HCT116 (cell line): ENCODE measurements around the gene CD40. TPM values are rescaled to one million over a fixed set of nuclear protein-coding genes. Genes with fewer than 3 reads are reported as not detected.

Source experiments
- ATAC-seq: fragments of 200-7000 bp; cut with Tn5 transposase; 2 replicates; pipeline ENCODE4 v1.9.1; 2020; ENCODE audit warnings: mild to moderate bottlenecking, moderate library complexity
- BruUV-seq: library from RNA; stranded (reverse); fragments of 400-500 nt; replicated peaks from 2 replicates; lab custom pipeline; 2021; lab: Mats Ljungman, UMichigan
- CTCF ChIA-PET: fragments of 300-600 bp; sonication (Branson Sonifier 250); formaldehyde crosslinking; loops from one replicate; lab custom pipeline; 2021; ENCODE audit warnings: antibody characterized with exemption; lab: Charles Lee
- POLR2A ChIA-PET: fragments of 300-600, 350-600 bp; sonication (Branson Sonifier 250); formaldehyde crosslinking; loops from one replicate; lab custom pipeline; 2021; ENCODE audit warnings: antibody characterized with exemption; lab: Charles Lee
- RAD21 ChIA-PET, 2 experiments: fragments of 300-600 bp; sonication (Branson Sonifier 250); formaldehyde crosslinking; loops; one replicate each; lab custom pipeline; 2023; ENCODE audit warnings: low total read pairs in 2 of 2; ENCODE audit not compliant: uncharacterized antibody in 2 of 2, unreplicated experiment in 2 of 2, low non-redundant PET in 1 of 2; lab: Charles Lee
- DNase-seq: peaks from one replicate; pipeline ENCODE4 v3.0.0-alpha.2; 2010; ENCODE audit warnings: low read depth, low spot score
- H2AFZ ChIP-seq: fragments of 200-600 bp; shearing (Covaris generic), sonication (generic); 2 replicates; pipeline ENCODE4 v1.6.1; 2017; ENCODE audit warnings: low read depth, mixed run types, mixed read lengths, antibody characterized with exemption, low read length; ENCODE audit not compliant: poor library complexity, severe bottlenecking
- H3K27ac ChIP-seq: 2 replicates; pipeline ENCODE4 v1.5.1; 2012; ENCODE audit warnings: low read depth, low read length
- H3K27me3 ChIP-seq: fragments of 200-600 bp; sonication (generic); 2 replicates; pipeline ENCODE4 v1.6.1; 2016; ENCODE audit warnings: mixed run types, low read length, mixed read lengths; ENCODE audit not compliant: insufficient read depth
- H3K36me3 ChIP-seq, 2 experiments: fragments of 200-500 bp in 1 of 2; fragments of 200-600 bp in 1 of 2; sonication (Bioruptor generic) in 1 of 2; sonication (generic) in 1 of 2; 2 replicates each; pipeline versions ENCODE4 v1.5.1 to v1.6.1; 2014 to 2016; ENCODE audit warnings: low read length in 2 of 2, inconsistent platforms in 1 of 2, mixed read lengths in 1 of 2, mixed run types in 1 of 2; ENCODE audit not compliant: insufficient read depth in 2 of 2, control insufficient read depth in 1 of 2
- H3K4me1 ChIP-seq, 2 experiments: fragments of 200-600 bp in 1 of 2; sonication (generic) in 1 of 2; 2 replicates each; pipeline versions ENCODE4 v1.5.1 to v1.6.1; 2012 to 2017; ENCODE audit warnings: low read length in 2 of 2, inconsistent platforms in 1 of 2, mild to moderate bottlenecking in 1 of 2, mixed read lengths in 1 of 2, mixed run types in 1 of 2, moderate library complexity in 1 of 2; ENCODE audit not compliant: insufficient read depth in 2 of 2, control insufficient read depth in 1 of 2
- H3K4me2 ChIP-seq: fragments of 200-600 bp; sonication (generic); 2 replicates; pipeline ENCODE4 v1.6.1; 2017; ENCODE audit warnings: mixed run types, low read length, mixed read lengths
- H3K4me3 ChIP-seq, 2 experiments: fragments of 200-600 bp in 1 of 2; sonication (generic) in 1 of 2; replicated peaks in 1 of 2; 2 replicates each; pipeline ENCODE4 v1.5.1; 2011 to 2016; ENCODE audit warnings: low read length in 2 of 2, control low read depth in 1 of 2, low read depth in 1 of 2, mild to moderate bottlenecking in 1 of 2, mixed read lengths in 1 of 2, mixed run types in 1 of 2
- H3K79me2 ChIP-seq: fragments of 200-600 bp; sonication (generic); 2 replicates; pipeline ENCODE4 v1.6.1; 2017; ENCODE audit warnings: mild to moderate bottlenecking, mixed run types, low read length, moderate library complexity, mixed read lengths; ENCODE audit not compliant: insufficient read depth
- H3K9ac ChIP-seq: fragments of 200-600 bp; sonication (generic); 2 replicates; pipeline ENCODE4 v1.6.1; 2016; ENCODE audit warnings: low read length, mixed read lengths
- H3K9me2 ChIP-seq: fragments of 200-600 bp; sonication (generic), shearing (Covaris generic); 2 replicates; pipeline ENCODE4 v1.6.1; 2017; ENCODE audit warnings: mixed run types, mild to moderate bottlenecking, moderate library complexity; ENCODE audit not compliant: insufficient read depth
- H3K9me3 ChIP-seq, 2 experiments: fragments of 200-500 bp in 1 of 2; fragments of 200-600 bp in 1 of 2; sonication (Bioruptor generic) in 1 of 2; sonication (generic) in 1 of 2; 2 replicates each; pipeline ENCODE4 v1.6.1; 2014 to 2017; ENCODE audit warnings: low read length in 2 of 2, mixed read lengths in 2 of 2, inconsistent platforms in 1 of 2, low read depth in 1 of 2, mild to moderate bottlenecking in 1 of 2, mixed run types in 1 of 2, moderate library complexity in 1 of 2; ENCODE audit not compliant: control insufficient read depth in 1 of 2, insufficient read depth in 1 of 2
- H4K20me1 ChIP-seq: fragments of 200-600 bp; sonication (generic), shearing (Covaris generic); 2 replicates; pipeline ENCODE4 v1.6.1; 2017; ENCODE audit warnings: mixed run types, mild to moderate bottlenecking, moderate library complexity; ENCODE audit not compliant: insufficient read depth
- CTCF ChIP-seq, 3 experiments: fragments of 200-600 bp in 1 of 3; sonication (generic) in 1 of 3; IDR thresholded peaks in 2 of 3; conservative IDR thresholded peaks in 1 of 3; 2 replicates each; pipeline ENCODE4 v1.5.1; 2012 to 2017; ENCODE audit warnings: low read depth in 2 of 3, low read length in 2 of 3, antibody characterized with exemption in 1 of 3, borderline replicate concordance in 1 of 3, control low read depth in 1 of 3, mild to moderate bottlenecking in 1 of 3, mixed read lengths in 1 of 3, mixed run types in 1 of 3, moderate library complexity in 1 of 3; ENCODE audit not compliant: insufficient read depth in 1 of 3
- RAD21 ChIP-seq: IDR thresholded peaks from 2 replicates; pipeline ENCODE4 v1.6.1; 2012; ENCODE audit warnings: low read depth, mild to moderate bottlenecking
- TCF7L2 ChIP-seq: IDR thresholded peaks from 2 replicates; pipeline ENCODE4 v1.7.0; 2011; ENCODE audit warnings: borderline replicate concordance, inconsistent platforms; ENCODE audit not compliant: insufficient read depth, insufficient read length; ENCODE audit errors: extremely low read depth
- intact Hi-C: fragments of 100-400 bp; cut with micrococcal nuclease; formaldehyde crosslinking; loops from 2 replicates; pipeline ENCODE4 v1.10.0; 2022
- total RNA-seq: library from RNA; stranded (reverse); gene quantifications from one replicate; pipeline ENCODE4 v1.2.1, GENCODE V29; 2021; ENCODE audit not compliant: unreplicated experiment

CD40 gene
- total RNA-seq, 1 experiment from 2014 or later: 21.3 TPM

DNA sequence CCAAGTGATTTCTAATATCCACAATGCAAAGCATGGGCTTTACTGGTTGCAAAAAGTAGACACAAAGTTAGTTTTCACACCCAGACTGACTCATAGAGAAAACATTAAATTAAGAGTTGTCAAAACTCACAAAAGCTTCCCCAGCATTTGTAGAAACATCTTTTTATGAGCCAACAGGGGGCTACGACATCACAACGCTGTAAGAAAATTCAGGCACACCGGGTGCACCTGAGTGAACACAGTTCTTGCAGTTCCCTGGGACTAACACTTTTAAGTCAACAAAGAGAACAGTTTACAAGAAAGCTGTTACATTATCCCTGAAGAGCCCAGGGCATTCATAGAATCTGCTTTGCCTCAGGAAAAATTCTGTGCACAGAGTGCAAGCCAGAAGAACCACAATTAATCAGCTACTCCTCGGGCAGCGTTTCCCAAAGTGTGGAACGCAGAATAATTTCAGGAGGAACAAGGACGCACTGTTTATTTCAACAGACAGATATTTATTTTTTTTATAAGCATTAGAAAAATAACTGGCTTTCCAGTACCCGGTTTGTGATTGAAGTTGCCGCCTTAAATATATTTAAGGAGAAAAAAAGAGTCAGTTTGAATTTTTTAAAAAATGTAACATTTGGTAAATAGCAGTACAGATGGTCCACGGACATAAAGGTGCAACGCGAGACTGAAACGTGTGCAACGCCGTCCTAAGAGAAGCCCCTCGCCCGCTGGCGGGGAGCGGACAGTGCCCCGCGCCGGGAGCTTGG, 29.5 kb upstream of the CD40 start:
- POLR2A ChIA-PET: interaction anchor here (1.2 kb wide), 1 partner anchor 275 kb away, joined by 3 read pairs; no protein-coding TSS in a partner anchor

More for the DNA sequence above, 29.5 kb upstream of the CD40 start:
- peaks cover 28 to 50% of the 10 kb centered on the region in 2 experiments for H3K4me1 ChIP-seq
- DNase-seq (no peak), ATAC-seq (no peak)
- ChIA-PET CTCF (interaction anchor here (1.6 to 2.4 kb wide), 2 partner anchors 74 to 119 kb away, joined by 4 to 12 read pairs; no protein-coding TSS in a partner anchor), RAD21 (no interaction called here)
- TSS peak; percentile 39 for BruUV-seq
- no peaks in the 10 kb centered on the region for H3K36me3 ChIP-seq
- peak overlapping the region; percentile 79 for H3K4me2 ChIP-seq
- H3K9me3 ChIP-seq: no peaks in the 10 kb centered on the region
- intact Hi-C loops: no loop called here
- peak overlapping the region; percentile 95 for H3K27ac ChIP-seq
- peak overlapping the region; percentile 84 to 93 for H3K4me3 ChIP-seq
- TF ChIP-seq TCF7L2: peak; percentile 14
- TF ChIP-seq RAD21: no peak
- 0 out of 6 replicates have a peak, but pooled peaks of 1 of the 3 experiments have one; percentile 2 for TF ChIP-seq CTCF (IDR thresholded peaks at IDR 0.05 in 2 of 3, conservative IDR thresholded peaks at IDR 0.05 in 1 of 3; ENCODE audit: borderline replicate concordance in 1 of 3, insufficient read depth in 1 of 3, low read depth in 2 of 3, low read length in 2 of 3)
- TF ChIP-seq, all 23 proteins: peak for 2
- H2AFZ ChIP-seq: no peak overlapping the region
- H3K27me3 ChIP-seq: no peaks in the 10 kb centered on the region
- peaks cover 29% of the 10 kb centered on the region; the same call in 1 of the 2 replicates for H4K20me1 ChIP-seq
- no peaks in the 10 kb centered on the region for H3K9me2 ChIP-seq
- peaks cover 59% of the 10 kb centered on the region for H3K79me2 ChIP-seq
- H3K9ac ChIP-seq: peak overlapping the region; percentile 92
